ENCODE results near the gene NMNAT2. TPM values are rescaled to one million over a fixed set of nuclear protein-coding genes. Genes with fewer than 3 reads are reported as not detected.

NMNAT2 gene
- total and polyA plus RNA-seq, 2 of the 8 experiments (the other 6 are each of a cell fraction or from before 2014, with no cell fraction given), result 6.5 to 20.9 TPM

- TF ChIP-seq SUZ12 (IDR thresholded peaks at IDR 0.05; ENCODE audit: low read length) (no peak), SRF (IDR thresholded peaks at IDR 0.05; ENCODE audit: low read depth, low read length) (no peak), HDAC6 (IDR thresholded peaks at IDR 0.05; ENCODE audit: low read depth, low read length) (no peak), CHD2 (IDR thresholded peaks at IDR 0.05; ENCODE audit: low read length) (no peak), TCF12 (IDR thresholded peaks at IDR 0.05; ENCODE audit: low read depth, low read length) (no peak), CREB1 (IDR thresholded peaks at IDR 0.05) (no peak), CBX8 (IDR thresholded peaks at IDR 0.05; ENCODE audit: borderline replicate concordance, low read depth, low read length) (no peak)
These were observed 134.9 kb downstream of the NMNAT2 start (continued) for GRCh38 chr1:183283286-183283685.
